ENCODE data around the gene AURKB.

AURKB gene

DNA sequence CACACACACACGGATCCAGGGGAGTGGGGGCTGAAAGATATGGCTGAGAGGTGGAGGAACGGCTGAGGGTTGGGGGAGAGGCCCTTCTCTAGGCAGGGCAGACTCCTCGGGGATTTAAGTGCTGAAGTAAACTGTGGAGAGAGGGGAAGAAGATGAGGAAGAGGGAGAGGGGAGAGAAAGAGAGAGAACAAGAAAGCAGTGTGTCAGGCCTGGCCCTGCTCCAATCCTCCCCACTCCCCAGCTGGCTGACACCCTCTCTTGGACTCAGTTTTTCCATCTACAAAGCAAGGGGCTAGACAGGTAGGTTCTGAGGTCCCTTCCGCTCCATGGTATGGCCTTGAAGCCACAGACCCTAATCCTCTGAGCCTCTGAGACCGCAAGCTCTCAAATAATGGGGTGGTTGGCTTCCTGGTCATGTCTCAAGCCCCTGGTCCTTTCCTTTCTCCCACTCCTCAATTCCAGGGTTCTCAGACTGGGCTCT, 49.6 kb downstream of the AURKB start:
- no peak for DNase-seq

DNA sequence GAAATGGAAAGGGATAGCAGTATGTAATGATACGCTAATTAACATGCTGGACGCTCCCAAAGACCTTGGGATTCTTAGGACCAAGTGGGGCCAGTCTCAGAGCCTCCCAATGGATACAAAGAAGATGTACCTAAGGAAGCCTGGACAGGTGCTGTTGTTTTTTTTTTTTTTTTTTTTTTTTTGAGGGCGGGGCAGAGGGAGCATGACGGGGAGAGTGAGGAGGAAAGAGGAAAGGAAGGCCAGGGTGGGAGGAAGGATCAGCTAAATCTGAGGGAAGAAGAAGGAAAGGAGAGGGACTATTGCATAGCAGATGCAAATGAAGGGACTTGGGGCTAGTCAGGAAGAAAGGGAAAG, 50.2 kb downstream of the AURKB start:
- DNase-seq = no peak

GRCh38 chr17:8159459-8160223, 50.7 kb downstream of the AURKB start:
- DNase-seq = no peak

GRCh38 chr17:8159032-8159400, 51.4 kb downstream of the AURKB start:
- DNase-seq = no peak

DNA sequence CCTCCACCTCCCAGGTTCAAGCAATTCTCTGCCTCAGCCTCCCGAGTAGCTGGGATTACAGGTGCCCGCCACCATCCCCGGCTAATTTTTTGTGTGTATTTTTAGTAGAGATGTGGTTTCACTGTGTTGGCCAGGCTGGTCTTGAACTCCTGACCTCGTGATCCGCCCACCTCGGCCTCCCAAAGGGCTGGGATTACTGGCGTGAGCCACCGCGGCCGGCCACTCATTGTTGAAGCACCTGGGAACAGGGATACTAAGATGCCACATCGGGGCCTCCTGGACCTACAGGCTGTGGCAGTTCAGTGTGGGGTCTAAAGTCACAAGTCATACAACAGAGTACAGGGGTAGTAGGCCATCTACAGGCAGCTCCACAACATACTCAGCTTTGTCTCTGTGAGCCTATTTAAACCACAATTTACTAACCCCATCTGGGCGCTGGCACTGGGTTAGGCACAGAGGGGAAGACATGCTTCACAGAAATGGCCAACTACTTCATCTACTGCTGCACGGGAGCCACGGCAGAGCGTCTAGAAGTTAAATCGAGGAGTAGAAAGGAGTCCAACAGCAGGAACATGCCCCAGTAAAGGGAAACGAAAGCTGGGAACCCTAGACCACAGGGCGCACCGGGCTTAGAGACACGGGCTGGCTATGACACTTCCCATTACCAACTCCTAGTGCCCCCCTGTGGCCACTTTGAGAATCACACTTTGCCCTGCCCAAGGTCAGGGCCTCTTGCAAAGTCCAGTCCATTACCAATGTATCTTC, 51.9 kb downstream of the AURKB start:
- no peak for DNase-seq

- peak; percentile 80 for DNase-seq
These were observed 54.0 kb downstream of the AURKB start for GRCh38 chr17:8156246-8156992.

- DNase-seq = no peak
These were observed 54.5 kb downstream of the AURKB start for GRCh38 chr17:8155996-8156245.

DNA sequence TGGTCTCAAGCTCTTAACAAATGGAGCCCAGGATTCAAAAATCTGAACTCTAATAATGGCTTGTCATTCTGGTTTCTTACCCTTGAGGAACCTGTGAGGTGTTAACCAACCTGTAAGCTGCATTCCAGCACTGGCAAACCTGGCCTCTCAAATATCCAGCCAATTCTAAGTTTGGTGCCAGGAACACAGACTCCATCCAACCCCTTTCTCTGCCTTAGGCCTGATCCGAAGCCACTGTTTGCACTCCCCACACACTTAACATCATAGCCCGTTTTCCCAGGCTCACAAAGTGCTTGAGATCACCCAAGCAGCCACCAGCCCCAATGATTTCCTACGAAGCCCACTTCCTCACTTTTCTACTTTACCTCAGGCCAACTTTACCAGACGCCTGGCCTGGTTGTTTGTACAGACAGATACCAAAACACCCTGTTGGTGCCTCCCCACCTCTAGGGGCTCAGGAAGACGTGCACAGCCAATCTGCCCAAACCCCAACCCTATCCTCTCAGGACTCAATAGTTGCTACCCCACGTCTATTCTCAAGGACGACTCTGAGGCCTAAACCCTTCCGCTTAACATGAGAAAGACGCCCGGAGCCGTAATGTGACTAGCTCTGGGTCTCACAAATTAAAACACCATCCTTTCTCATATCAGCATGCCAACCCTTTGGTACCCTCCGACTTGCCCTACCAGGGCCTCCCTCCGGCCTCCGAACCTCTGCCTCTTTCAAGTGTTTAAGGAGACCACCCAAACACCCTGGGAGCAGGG, 55.0 kb downstream of the AURKB start:
- no peak for DNase-seq

Measured in cortex of kidney (tissue), 1 donor.